RCC 7860 (cell line): Measurements from ENCODE around the gene ACTG1.

ENCODE experiments used
- DNase-seq: peaks from one replicate; pipeline ENCODE4 v3.0.0-alpha.2; 2015; ENCODE audit warnings: low spot score
- FAIRE-seq: peaks from 2 replicates; lab custom pipeline; 2012; peaks lifted over from hg19 to GRCh38; lab: Jason Lieb, UNC

The ACTG1 gene

DNA sequence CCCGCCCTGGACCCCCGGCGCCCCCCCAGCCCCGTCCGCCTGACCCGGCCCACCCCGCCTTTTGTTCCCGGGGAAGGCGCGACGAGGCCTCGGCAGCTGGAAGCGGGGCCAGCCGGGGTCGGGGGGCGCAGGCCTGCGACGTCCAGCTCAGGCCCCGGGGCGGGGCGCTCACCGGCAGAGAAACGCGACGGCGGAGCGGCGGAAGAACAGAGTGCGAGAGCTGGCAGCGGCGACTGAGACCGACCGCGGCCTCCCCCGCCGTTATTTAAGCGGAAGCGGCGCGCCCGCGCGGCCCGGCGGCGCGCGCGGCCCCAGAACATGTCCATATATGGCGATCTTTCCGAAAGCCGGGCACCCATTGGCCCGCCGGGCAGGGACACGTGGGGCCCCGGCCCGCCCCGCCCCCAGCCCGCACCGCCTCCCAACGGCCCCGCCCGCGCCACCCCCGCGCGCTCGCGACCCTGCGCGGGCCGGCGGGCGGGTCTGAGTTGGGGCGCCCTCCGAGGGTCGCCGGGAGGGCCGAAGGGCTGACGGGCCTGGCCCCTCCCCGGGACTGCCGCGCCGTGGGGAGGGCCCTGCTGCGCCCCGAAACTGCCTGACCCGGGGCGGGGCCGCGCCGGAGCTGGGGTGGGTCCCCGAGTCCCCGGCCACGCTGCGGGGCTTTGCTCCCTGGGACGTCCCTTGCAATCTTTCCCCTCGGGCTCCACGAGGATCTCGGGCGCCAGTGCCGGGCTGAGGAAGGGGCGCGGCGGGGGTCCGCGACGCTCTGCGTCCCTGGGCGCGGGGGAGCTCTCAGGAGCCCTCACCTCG lies at the start of gene ACTG1:
Gene ACTG1, minus strand, starts transcription at position 238 of the 810 bp plus-strand sequence. CDS start 445 bp downstream, outside the sequence.
- no peak for FAIRE-seq
- DNase-seq, result peak; percentile 90

- DNase-seq, result peak; percentile 16
- no peak for FAIRE-seq
These were observed 48.9 kb upstream of the ACTG1 start for GRCh38 chr17:81561494-81561885.

- FAIRE-seq (no peak), DNase-seq (no peak)
These were observed 46.6 kb upstream of the ACTG1 start for GRCh38 chr17:81558941-81559806.

DNA sequence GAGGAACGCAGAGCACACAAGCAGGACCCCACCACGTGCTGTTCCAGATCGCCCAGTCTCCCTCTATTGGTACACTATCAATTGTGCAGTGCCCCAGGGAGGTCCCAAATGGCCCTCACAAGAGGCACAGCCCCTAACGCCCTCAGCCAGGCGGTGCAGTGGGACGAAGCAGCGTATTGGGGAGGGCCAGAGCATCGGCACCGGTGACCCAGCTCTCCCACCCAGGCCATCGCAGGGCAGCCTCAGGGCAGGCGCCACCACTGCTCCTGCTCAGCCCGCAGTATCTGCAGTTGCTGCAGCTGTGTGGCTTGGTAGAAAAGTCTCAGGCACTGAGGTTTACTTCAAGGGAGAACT lies 45.5 kb upstream of the ACTG1 start:
- no peak for DNase-seq
- FAIRE-seq, result no peak

GRCh38 chr17:81557276-81558114 lies 44.9 kb upstream of the ACTG1 start:
- DNase-seq, result no peak
- no peak for FAIRE-seq

GRCh38 chr17:81556863-81557262 lies 44.3 kb upstream of the ACTG1 start:
- DNase-seq (no peak), FAIRE-seq (no peak)

DNA sequence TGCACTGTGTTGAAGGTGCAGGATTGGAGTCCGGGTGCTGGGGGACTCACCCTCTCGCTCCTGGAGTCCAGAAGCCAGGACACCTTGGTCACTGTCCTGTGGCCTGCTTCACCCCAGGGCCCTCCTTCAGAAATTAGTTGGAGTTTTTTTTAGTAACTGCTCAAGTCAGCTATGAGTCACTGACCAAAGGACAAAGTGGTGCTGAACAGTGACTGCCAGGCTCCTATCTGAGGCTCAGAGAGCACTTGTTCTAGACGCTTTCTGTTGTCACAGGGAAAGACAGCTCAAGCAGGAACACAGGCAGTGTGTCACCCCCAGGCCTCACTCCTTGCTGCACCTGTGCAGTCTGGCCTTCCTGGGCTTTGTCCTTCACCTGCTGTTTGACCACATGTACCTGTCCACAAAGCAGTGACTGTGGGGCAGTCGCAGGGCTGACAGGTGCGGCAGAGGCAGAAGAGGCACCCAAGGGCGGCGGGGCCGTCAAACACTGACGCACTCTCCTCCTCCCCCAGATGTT lies 43.6 kb upstream of the ACTG1 start:
- peak; percentile 55 for FAIRE-seq
- peak; percentile 78 for DNase-seq

DNA sequence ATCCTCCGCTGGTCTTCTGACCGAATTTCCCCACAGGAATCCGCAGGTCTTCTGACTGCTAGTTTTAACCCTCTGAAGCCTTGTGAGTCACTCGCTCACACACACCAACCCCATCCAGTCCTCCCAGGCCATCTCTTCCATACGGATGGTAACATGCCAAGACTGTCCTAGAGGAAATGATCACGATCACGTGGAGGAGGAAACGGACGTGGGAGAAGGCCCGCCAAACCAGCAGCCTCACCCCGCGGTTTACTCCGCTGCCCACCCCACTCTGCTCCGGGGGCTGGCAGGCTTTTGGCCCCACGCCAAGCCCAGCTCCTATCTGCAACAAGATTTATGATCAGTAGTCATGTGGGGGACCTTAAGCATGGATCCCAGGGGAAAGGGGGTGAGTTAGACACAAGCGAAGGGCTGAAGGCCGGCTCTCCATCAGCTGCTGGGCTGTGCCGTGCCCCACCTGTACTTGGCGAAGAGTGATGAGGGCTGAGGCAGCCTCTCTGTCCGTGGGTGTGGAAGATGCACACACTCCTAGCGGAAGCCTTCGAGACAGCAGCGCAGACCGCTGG lies 41.1 kb upstream of the ACTG1 start:
- DNase-seq (peak; percentile 96), FAIRE-seq (peak; percentile 81)

DNA sequence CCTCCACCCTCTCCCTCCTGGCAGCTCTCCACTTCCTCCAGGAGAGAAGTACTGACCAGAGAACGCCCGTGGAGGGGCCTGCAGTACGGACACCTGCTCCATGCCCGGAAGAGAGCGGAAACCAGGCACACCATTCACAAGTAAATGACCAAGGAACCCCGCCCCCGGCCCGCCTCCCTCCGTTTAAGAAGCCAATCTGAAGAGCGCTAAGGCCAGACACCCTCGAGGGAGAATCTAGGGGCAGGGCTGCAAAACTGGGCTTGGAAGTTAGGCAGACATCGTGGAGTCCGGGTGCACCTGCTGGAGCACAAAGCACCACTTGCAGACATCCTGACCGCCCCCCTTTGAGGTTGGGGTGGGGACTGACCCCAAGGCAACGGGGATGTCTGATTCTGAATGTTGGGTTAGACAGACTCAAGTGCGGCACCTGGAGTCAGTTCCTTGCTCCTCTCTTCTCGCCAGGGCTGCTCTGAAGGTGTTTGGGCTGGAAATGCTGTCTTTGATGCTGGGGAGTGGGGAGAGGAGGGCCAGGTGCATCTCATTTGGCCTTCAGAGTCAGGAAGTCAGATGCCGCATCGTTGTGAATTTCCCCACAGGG lies 40.5 kb upstream of the ACTG1 start:
- FAIRE-seq (no peak), DNase-seq (peak; percentile 56)

GRCh38 chr17:81552244-81553017 lies 39.8 kb upstream of the ACTG1 start, which contains the start of gene FAAP100:
TSS of gene FAAP100 (minus strand) at chr17:81552353. CDS start at chr17:81552330, 23 bp downstream.
- FAIRE-seq (no peak), DNase-seq (peak; percentile 50)

DNA sequence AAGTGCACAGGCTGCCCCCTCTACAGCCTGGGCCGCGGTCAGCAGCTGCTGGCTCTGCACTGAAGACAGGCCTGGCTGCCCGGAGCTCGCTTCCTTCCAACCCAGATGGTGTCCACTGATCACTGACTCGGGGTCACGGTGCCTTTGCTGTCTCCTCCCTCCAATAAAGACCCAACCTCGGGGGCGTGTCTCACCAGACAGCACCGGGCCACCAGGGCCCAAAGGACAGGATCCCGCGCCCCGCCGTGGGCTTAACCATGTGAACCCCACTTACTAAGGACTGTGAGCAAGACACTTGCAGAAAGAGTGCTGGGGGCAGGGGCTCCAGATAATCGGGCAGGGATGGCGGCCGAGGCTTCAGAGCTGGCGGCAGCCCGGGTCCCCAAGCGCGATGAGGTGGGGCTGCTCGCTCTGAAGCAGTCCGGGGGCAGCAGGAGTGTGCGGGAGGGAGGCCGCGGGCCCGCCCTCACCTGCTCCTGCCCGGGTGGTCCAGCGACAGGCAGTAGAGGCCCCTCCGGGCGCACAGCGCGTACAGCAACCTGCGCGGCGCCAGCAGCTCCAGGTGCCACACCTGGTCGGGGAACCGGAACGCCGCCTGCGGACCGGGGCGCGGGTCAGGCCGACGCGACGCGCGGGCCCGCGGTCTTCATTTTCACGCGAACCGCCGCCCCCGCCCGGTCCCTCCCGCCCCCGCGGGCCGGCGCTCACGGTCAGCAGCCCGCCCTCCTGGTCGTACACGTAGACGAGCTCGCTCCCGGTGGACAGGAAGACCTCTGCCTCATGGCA lies 39.1 kb upstream of the ACTG1 start:
- FAIRE-seq (no peak), DNase-seq (peak; percentile 8)

- FAIRE-seq, result no peak
- no peak for DNase-seq
These were observed 38.3 kb upstream of the ACTG1 start for GRCh38 chr17:81550830-81551457.

DNA sequence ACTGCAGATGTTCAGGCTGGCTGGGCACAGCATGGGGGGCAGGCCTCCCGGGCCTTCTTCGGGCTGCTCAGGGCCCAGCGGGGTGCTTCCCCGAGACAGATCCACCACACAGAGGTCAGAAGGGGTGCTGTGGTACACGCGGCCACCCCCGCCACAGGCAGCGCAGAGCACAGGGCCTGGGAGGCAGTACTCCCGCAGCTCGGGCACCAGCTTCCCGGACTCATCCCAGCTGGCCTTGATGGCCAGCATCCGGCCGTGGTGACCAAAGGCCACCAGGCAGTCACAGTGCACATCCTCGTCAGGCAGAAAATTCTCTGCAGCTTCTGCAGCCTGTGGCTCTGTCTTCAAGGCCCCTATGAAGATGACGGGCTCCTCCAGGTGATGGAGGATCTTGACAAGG lies 37.7 kb upstream of the ACTG1 start:
- FAIRE-seq (no peak), DNase-seq (no peak)

DNA sequence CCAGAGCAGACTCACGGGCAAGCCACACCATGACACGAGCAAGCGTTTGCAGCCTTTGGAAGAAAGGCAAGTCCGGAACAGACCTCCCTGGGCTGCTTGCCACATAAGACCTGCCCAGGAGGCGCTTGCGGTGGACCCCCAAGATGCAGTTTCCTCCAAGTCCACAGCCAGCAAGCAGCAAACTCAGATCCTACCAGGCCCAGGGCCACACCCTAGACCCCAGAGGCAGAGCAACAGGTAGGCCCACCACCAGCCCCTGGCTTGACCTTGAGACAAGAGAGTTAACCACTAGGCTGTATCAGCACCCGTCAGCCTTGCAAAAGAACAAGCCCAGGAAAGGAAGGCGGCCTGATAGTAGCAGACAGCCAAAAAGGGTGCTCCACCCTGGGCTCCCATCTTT lies 37.2 kb upstream of the ACTG1 start:
- DNase-seq (no peak), FAIRE-seq (no peak)

DNA sequence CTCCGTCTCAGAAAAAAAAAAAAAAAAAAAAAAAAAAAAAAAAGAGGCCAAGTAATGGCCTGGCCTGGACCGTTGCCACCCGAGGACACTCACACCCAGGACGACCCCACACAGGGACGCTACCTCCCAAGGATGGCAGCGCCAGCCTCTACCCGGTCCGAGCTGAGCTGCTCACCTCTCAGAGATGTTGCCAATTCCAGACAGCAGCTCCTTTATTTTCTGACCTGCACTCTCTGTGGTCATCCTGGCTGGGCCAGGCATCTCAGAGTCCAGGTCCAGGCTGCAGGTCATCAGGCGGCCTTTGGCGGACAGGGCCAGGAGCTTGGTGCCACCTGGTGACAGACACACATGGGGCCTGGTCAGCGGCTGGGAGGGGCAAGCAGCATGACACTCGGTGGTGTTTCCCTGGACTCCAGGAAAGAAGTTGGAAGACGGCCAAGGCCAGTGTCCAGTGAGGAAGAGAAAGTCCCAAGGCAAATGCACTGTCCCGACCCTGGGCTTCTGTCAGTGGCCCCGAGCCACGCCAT lies 36.5 kb upstream of the ACTG1 start:
- FAIRE-seq (no peak), DNase-seq (no peak)

- DNase-seq, result no peak
- no peak for FAIRE-seq
These were observed 35.0 kb upstream of the ACTG1 start for GRCh38 chr17:81547614-81547982.

DNA sequence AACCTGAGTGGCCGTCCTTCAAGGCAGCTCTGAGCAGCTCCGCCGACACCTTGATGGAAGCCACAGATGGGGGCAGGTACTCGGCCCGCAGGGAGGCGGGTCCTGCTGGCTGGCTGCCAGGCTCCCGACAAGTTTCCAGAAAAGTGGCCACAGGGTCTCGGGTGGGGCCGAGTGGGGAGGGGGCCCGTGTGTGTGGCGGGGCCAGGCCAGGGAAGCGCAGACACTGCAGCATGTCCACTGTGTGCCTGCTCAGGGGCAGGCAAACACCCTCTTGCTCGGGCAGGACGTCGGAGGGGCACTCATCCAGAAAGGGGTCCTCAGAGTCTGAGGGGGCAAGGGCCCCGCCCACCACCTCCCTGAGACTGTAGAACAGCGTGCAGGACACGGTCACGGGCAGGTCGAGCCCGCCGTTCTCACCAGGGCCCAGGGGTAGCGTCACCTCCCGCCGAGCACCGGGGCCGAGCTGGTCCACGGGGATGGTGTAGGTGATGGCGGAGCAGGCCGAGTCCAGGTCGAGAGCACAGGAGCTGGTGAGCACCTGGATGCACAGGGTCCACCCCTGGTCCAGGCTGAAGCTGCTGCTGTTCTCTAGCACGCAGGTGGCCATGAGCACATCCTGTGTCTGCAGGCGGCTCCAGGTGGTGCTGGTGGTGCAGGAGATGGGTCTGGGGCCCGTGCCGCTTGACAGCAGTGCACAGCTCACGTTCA lies 34.5 kb upstream of the ACTG1 start:
- no peak for FAIRE-seq
- no peak for DNase-seq
